GM10847 (cell line): ENCODE data around the gene GRM2.

Experiments used
- POLR2A ChIP-seq: IDR thresholded peaks from 2 replicates; pipeline ENCODE4 v1.6.1; 2011; ENCODE audit not compliant: insufficient read length; ENCODE audit errors: extremely low read depth

Gene GRM2

GRCh38 chr3:51711352-51712037 is 4.6 kb downstream of the GRM2 start:
- no peak for TF ChIP-seq POLR2A

DNA sequence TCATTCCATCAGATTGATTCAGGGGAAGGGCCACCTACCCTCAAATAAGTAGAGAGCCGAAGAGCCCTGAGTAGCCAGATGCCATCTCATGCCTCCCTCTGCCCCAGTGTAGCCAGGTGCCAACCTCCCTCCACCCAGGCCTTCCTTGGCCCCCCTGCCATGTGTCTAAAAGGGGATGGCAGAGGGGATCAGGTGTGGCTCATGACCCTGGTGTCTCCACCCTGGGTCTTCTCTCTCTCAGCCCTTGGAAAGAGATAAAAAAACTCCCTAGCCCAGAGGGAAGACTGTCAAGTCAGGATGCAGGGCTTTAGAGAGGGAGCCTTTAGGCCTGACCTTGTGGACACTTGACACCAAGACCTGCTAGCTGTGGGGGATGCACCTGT is 5.2 kb downstream of the GRM2 start:
- TF ChIP-seq POLR2A, result no peak

- TF ChIP-seq POLR2A, result no peak
Observed at GRCh38 chr3:51712511-51712931, 5.7 kb downstream of the GRM2 start.

- no peak for TF ChIP-seq POLR2A
Observed at GRCh38 chr3:51712963-51713362, 6.1 kb downstream of the GRM2 start.

DNA sequence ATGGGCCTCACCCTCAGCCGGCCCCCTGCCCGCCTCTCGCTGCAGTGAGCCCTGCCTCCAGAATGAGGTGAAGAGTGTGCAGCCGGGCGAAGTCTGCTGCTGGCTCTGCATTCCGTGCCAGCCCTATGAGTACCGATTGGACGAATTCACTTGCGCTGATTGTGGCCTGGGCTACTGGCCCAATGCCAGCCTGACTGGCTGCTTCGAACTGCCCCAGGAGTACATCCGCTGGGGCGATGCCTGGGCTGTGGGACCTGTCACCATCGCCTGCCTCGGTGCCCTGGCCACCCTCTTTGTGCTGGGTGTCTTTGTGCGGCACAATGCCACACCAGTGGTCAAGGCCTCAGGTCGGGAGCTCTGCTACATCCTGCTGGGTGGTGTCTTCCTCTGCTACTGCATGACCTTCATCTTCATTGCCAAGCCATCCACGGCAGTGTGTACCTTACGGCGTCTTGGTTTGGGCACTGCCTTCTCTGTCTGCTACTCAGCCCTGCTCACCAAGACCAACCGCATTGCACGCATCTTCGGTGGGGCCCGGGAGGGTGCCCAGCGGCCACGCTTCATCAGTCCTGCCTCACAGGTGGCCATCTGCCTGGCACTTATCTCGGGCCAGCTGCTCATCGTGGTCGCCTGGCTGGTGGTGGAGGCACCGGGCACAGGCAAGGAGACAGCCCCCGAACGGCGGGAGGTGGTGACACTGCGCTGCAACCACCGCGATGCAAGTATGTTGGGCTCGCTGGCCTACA is 8.5 kb downstream of the GRM2 start:
- no peak for TF ChIP-seq POLR2A

DNA sequence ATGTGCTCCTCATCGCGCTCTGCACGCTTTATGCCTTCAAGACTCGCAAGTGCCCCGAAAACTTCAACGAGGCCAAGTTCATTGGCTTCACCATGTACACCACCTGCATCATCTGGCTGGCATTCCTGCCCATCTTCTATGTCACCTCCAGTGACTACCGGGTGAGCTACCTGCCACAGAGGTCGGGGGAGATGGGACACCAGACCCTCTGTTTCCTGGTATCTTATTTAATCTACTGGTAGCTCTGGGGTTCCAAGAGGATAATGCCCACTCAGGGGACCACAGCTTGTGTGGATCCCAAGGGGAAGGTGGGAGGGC is 9.1 kb downstream of the GRM2 start:
- no peak for TF ChIP-seq POLR2A

- no peak for TF ChIP-seq POLR2A
Observed at GRCh38 chr3:51716805-51717204, 9.9 kb downstream of the GRM2 start.

DNA sequence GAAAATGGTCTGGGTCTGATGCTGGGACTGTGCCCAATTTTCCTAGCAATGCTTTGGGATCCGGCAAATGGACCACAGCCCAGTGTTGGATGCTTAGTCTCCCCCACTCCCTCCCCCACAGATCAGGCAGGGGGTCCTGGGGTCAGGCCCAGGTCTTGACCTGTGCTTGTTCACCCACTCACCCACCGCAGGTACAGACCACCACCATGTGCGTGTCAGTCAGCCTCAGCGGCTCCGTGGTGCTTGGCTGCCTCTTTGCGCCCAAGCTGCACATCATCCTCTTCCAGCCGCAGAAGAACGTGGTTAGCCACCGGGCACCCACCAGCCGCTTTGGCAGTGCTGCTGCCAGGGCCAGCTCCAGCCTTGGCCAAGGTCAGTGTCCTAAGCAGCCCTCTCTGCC is 10.6 kb downstream of the GRM2 start:
- TF ChIP-seq POLR2A, result no peak

GRCh38 chr3:51717947-51718346 is 11.1 kb downstream of the GRM2 start:
- TF ChIP-seq POLR2A, result no peak

- no peak for TF ChIP-seq POLR2A
Observed at GRCh38 chr3:51718547-51719409, 11.9 kb downstream of the GRM2 start.

- TF ChIP-seq POLR2A, result no peak
Observed at GRCh38 chr3:51719410-51720025, 12.7 kb downstream of the GRM2 start.

- TF ChIP-seq POLR2A, result no peak
Observed at GRCh38 chr3:51720292-51721061, 13.6 kb downstream of the GRM2 start.

DNA sequence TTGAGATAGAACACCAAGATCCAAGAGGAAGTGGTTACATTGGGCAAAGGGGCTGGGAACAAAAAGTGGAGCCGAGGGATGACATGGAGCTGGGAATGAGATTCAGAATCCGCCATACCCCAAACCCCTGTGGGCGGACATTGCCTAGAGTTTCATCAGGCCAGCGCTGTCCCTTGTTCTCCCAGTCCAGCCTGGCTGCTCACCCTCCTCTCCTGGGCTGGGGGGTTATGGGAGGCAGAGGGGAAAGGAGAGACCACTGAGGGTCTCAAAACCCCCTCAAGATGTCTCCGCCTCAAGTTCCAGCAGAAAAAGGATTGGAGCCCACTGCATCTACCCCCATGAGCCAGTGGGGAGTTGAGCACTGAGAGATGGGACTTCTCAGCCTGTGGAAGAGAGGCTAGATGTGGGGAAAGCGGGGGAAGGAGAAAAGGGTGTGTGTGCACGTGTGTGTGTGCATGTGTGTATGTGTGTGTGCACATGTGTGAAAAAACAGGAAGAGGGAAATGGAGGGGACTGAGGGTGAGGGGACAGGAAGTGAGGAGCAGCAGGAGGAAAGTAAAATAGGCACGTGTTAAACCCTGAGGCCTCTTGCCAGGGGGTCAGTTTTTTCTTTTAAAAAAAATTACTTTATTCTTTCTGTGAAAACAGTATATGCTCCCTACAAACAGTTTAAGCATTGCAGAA is 14.3 kb downstream of the GRM2 start:
- no peak for TF ChIP-seq POLR2A

- TF ChIP-seq POLR2A, result no peak
Observed at GRCh38 chr3:51722362-51722761, 15.5 kb downstream of the GRM2 start.
